Cortex of kidney (tissue), 1 donor: ENCODE results near the gene HOMER2.

Source experiments
- DNase-seq: peaks from one replicate; lab custom pipeline; 2025; lab: John Stamatoyannopoulos, UW

Gene HOMER2

DNA sequence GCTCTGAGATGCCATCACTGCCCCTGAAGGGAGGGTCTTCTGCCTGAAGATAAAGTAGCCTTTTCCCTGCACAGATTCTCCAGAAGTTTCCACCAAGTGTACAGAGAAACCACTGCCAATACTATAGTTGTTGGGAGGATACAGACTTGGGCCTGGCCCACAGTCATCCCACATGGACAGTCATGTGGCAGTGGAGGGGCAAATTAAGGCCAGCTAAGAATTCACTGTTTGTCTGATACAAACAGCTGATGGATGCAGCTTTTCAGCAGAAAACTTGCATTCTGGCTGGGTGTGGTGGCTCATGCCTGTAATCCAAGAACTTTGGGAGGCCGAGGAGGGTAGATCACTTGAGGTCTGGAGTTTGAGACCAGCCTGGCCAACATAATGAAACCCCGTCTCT lies 22.1 kb downstream of the HOMER2 start:
- no peak for DNase-seq

DNA sequence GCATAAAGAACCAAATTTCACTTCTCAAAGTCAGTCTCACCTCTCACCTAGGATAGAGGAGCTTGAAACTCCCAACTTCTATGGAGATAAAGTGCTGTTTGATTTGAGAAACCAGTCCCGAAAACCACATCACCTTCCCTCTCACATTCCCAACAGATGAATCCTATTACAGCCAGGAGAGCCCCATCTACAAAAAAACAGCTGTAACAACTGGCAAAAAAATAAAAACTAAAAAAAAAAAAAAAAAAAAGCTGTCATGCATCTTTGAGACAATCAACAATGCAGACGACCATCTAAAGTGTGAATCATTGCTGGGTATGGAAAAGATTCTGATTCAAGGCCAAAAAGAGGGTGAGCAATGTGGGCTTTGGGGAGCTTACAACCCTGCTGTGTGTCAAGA lies 23.8 kb downstream of the HOMER2 start:
- no peak for DNase-seq

DNA sequence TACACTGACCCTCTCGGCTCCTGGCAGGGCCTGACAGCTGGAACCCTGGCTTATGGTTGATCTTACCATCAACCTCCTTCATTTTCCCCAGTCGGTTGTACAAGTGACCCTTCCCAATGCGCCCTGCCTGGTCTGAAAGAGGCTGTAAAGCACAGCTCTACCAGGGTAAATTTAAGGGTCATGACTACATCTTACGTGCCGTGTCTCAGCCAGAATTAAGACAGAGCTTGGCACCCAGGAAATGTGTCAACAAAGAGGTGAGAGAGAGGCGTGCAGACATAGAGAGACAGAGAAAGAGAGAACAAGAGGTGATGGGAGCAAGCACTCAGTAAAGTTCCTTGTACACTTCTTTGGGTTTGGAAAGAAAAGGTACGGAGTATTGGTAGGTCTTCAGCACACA lies 28.8 kb downstream of the HOMER2 start:
- DNase-seq = no peak

DNA sequence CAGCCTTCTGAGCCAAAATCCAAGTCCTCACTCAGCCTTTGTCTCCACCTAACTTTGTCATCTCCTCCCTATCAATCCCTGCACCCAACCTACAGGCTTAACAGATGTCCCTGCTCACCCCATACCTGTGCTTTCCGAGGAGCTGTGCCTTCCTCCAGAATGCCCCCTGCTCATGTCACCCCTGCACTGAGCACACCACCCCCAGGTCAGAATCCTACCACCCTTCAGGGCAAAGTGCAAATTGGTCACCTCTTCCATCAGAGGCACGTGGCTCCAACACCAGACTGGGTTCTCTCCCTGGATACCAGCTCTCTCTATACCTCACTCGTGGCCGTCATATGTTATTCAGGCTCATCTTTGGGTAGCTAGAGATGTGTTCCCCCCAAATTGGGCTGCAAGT lies 29.8 kb downstream of the HOMER2 start:
- DNase-seq = no peak

DNA sequence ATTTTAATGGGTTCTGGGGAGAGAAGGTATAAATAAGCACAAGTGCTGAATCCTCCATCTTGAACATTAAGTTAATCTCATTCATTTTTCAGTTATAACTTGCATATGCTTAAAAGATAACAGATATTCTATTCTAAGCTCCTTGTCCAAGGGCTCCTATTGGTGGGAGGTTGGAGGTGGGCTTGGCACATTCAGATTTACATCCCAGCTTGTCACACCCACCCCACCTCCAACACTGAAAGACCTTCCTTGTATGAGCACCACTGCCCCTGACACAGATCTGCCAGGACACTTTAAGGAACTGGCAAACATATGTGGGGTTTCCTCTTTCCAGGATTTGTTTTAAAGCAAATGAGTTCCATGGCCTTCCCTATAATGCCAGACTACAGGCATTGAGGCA lies 30.6 kb downstream of the HOMER2 start:
- no peak for DNase-seq

DNA sequence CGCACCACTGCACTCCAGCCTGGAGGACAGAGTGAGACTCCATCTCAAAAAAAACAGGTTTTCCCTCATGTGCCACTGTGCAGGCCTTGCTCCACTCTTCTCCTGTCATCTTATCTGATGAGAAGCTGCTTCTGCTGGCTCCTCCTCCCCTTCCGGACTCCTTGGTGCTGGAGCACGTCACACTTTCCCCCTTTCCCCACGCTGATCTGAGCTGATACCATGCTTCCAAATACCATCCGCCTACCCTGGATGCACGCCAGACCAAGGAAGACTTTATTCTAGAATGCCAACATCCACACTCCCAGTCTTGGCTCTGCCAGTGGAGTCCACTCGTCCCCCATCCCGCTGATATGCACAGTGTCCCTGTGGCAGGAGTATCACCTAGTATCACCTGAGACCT lies 31.3 kb downstream of the HOMER2 start:
- DNase-seq = no peak

DNA sequence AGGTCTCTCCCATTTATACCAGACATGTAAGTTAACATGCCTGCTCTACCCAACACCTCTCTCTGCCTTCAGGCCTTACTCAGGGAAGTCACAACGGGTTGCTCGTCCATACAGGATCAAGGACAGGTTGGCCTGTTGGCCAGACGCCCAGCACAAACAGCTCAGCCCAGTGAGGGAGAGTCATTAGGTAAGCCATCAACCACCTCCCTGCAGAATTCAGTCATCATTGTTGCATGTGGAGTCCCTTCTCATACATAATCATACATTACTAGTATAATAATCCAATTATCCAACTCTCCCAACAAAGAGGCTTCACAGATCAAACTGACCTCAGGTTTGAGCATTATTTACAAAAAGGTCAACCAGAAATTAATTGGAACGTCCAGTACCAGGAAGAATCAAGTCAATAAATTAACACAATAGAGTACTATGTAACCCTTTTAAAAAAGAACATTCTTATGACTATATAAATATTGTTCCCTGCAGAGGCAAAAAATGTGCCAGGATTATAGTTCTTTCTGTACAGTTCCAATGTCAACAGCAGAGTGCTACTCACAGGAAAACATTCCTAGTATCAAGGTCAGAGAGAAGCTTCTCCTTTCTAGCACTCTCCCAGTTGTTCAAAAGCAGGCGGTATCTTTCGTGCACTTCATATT lies 33.2 kb downstream of the HOMER2 start:
- no peak for DNase-seq

DNA sequence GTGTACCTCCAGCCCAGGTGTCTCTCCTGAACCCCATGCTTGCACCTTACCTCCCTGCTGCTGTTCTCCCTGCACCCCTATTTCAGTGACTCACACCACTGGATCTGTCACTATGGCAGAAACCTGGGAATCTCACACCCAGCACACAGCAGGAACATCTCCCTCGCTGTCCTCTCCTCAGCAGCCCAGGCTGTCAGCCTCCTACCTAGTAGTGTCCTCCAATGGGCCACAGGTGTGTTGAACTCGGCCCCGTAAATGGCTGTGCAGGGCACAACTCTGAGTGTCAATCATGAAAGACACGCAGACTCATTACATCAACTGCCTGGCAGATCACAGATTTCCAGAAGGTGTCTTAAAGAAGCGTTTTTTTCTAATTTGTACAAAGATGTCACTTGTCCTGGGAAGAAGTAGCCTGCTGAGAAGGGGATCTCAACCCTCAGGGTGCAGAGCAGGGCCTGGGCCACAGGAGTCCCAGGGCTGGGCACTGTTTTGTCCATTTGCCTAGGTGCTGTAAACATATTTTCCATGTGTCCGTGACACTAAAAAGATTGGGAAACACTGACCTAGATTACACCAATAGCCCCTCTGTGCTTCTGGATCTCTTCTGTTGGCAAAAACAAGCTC lies 33.8 kb downstream of the HOMER2 start:
- DNase-seq = no peak

DNA sequence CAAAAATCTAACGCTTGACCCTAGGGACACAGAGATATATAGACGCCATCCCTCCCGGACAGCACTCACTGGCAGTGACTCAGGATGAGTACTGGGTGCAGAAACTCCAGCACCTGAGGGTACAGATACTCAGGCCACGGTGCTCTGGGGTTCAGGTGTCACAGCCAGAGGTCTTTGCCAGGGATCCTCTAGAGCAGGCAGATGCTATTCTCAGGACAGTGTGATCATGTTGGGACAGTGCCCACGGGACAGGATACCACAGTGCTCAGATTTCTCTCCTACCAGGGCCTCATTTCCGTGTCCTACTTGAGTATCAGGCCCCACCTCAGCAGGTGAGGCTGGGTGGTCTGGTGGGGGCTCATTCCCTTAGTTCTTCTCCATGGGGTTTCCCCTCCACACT lies 34.4 kb downstream of the HOMER2 start:
- no peak for DNase-seq

DNA sequence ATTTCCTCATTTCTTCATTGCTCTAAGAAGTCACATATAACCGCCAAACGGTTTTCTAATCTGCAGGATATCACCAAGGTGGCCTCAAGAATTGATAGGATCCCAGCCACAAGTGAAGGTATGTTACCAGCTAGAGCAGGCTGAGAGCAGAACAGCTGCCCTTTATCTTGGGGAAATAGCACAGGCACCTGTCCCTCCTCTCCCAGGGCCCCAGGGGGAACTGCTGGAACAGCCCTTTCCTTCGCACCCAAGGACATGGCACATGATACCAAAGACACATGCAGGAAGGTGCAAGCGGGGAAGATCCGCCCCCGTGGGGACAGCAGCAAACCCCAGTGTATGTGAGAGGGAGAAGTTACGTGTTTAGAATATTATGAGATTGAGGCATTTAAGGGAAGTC lies 35.3 kb downstream of the HOMER2 start:
- DNase-seq = no peak

DNA sequence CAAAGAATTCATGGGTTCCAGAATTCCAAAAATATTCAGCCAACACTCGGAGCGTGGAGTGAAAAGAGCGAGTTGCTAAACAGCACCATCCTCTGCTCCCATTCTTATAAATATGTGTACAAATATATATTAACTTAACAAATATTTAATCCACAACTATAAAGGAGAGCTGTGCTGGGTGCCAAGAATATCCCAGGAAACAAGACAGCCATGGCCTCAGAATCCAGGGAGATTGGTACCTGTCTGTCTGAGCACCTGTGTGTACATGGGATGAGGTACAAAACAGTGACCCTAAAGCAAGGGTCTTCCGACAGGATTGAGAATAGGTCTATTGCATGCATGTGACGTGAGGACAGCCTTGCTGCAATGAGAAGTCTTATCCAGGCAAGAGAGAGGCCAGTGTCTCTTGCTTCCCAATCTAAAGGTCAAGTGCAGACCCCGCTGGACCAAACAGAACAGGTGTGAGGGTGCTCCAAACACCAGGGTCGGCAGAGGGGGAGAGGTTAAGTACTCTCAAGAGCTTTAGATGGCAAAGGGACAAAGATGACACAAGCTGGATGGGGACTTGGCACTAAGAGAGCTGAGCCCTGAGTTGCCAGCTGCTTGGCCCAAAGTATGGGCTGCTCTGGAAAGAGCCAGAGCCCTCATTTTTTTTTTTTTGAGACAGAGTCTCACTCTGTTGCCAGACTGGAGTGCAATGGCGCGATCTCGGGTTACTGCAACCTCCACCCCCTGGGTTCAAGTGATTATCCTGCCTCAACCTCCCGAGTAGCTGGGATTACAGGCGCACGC lies 36.2 kb downstream of the HOMER2 start:
- DNase-seq = no peak

DNA sequence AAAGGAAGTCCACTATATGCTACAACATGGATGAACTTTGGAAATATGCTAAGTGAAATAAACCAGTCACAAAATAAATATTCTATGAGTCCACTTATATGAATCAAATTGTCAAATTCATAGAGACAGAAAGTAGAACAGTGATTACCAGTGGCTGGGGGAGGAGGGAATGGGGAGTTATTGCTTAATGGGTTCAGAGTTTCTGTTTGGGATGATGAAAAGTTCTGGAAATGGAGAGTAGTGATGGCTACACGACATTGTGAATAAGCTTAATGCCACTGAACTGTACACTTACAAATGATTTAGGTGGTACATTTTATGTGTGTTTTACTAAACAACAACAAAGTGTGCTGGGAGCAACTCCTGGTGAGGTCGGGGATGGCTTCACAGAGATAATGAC lies 38.1 kb downstream of the HOMER2 start:
- DNase-seq = no peak

DNA sequence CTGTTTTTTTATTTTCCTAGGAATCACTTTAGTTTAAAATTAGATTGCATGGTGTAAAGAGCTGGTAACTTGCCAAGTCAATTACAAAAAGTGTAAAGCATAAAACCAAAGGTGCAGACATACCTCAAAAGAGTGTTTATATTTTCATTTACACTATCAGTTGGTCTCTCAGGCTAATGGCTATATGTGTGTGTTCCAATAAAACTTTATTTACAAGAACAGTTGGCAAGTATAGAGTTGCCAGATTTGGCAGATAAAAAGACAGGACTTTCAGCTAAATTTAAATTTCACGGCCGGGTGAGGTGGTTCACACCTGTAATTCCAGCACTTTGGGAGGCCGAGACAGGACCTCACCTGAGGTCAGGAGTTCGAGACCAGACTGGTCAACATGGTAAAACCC lies 41.1 kb downstream of the HOMER2 start:
- no peak for DNase-seq

DNA sequence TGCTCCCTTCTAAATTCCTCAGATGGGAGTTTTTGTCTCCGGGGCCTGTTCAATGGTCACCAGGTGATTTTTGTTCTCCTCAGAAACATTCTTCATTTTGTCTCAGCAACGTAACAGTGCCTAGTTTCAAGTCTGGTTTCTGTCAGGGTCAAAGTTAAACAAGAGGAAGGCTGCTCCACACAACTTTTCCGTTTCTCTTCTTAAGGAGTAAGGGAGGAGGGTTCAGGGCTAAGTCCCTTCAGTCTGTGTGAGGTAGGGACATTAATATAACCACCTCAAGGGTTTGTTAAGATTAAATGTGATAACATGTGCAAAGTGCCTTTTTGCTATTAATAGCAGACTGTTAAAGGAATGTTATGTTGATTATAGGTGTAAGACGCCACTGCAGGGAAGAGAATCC lies 41.8 kb downstream of the HOMER2 start:
- no peak for DNase-seq

DNA sequence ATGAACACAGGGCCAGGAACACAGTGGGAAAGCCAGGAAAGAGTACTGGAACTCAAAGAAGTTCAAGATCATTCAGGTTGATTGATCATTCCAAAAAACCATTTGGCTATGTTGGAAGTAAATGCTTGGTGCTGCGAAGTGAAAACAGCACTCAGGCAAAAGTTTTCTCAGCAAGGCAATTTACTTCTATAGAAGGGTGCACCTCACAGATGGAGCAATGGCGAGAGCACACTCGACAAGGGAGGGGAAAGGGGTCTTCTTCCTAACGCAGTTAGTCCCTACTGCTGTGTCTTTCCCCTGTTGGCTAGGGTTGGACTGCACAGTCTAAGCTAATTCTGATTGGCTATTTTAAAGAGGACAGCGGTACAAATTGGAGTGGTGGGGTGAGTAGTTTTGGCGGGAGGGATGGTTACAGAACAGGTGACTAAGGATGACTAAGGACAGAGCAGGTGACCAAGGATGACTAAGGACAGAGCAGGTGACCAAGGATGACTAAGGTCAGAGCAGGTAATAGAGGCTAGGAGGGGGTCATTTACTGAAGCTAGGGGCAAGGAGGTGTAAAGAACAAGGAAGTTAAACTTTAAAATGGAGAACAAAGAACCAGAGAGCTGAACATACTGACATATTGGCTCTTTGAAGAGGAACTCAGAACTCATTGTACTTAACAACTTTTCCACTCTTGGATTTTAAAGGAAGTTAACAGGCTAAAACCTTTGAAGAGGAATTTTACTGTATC lies 43.3 kb downstream of the HOMER2 start:
- DNase-seq = no peak

DNA sequence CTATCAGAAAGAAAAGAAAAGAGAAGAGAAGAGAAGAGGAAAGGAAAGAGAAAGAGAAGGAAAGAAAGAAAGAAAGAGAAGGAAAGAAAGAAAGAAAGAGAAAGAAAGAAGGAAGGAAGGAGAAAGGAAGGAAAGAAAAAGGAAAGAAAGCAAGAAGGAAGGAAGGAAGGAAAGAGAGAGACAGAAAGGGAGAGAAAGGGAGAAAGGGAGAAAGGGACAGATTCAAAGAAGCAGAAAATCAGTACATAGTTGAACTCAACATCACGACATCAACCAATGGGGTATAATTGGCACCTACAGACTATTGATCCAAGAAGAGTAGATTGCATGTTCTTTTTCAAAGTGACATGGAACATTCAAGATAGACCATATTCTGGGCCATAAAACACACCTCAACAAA lies 45.2 kb downstream of the HOMER2 start:
- no peak for DNase-seq

DNA sequence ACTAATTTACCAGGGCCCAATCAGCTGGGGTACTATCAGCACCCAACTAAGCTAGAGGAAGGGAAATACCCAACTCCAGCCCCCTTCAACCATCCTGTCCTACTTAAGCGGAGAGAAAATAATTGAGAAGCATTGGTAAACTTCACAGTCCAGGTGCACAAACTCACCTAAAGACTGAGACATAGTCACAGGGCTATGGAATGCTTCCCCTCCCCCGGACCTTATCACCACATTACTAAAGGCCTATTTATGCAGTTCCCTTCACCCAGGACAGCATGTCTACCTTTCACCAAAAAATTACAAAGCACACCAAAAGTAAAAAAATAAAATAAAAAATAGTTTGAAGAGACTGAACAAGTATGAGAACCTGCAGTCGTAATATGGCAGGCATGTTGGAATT lies 47.9 kb downstream of the HOMER2 start:
- no peak for DNase-seq

DNA sequence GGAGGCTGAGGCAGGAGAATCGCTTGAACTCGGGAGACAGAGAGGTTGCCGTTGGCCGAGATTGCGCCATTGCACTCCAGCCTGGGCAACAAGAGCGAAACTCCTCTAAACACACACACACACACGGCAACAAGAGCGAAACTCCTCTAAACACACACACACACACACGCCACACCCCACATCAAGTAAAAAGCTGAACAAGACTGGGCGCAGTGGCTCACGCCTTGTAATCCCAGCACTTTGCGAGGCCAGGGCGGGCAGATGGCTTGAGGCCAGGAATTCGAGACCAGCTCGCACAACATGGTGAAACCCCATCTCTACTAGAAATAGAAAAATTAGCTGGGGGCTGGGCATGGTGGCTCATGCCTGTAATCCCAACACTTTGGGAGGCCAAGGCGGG lies 49.0 kb downstream of the HOMER2 start:
- no peak for DNase-seq

DNA sequence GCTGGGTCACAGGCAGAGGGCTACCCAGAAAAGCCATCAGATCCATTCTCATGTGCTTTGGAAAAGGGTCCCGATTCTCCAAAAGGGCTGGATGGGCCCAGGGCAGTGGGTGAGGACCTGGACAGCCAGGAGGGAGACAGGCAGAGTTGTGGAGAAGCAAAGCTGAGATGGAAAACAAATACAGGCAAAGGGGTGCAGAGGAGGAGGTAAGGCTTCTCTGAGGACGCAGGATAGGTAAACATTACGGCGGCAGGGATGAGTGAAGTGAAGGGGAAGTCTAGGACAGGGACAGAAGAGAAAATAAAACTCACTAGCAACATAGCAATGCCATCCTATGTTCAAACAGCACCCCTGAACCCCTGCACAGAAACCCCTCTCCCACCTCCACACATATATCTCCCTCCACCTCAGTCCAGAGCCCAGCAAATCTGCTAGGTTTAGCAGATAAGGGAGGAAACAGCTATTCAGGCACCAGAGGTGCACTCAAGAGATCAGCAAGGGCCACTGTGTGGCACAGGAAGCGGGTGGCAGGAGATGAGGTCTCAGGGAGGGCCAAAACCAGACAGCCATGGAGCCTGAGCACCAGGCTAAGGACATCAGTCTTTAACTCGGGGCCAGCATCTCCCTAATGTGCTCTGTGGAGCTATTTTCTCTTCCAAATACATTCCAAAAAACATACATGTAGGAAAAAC lies 51.3 kb downstream of the HOMER2 start:
- no peak for DNase-seq

DNA sequence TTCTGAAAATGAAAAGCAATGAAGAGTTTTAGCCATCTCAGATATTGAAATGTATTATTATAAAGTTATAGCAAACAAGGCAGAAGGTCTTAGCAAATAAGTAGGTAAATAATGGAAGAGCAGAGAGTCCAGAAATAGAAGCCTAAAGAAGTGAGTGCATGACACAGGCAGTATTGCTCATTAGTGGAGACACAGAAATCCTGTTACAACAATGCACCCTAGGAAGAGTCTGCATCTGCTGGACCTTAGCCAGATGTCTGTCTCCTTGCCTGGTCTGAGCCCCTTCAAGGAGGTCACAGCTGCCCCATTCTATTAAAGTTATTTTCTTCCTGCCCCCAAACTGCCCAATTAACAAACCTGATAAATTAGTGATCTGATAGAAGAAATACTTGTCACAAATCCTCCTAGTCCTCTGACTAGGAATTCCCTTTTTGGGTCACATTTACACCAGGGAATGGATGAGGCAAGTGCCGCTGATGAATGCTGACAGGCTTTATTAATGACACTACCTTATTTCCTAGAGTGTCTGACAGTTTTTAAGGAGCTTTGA lies 51.9 kb downstream of the HOMER2 start:
- no peak for DNase-seq

DNA sequence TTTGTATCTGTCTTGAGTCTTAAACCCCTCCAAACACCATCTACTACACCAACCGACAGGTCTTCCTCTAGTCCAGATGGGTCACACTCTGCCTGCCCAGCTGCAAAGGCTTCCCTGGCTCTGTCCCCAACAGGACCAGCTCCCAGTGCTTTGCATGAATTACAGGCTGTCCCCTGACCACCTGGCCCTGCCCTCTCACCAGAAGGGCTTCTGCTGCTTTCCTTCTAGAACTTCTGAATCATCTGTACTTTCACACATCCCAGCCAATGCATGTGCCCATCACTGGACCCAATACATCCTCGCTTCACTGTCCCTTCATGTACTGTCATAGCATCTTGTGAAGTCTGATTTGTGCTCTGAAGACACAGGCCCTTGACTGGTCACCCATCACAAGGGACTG lies 53.6 kb downstream of the HOMER2 start:
- DNase-seq = no peak

DNA sequence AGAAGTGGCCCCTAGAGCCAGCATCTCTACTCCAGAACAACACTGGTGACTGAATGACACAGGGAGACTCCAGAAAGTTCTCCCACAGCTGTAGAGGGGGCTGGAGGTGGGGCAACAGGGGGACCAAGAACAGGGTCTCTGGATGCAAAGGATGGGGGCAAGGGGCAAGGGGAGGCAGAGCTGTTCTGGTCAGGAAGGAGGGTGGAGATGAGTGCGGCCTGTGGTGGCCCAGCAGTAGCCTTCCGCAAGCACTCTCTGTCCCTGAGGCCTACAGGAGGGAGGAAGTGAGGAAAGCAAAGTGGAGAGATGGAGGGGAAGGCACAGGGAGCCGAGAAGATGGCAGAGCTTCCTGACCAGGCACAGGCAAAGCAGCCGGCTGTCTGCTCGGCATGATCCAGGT lies 56.5 kb downstream of the HOMER2 start:
- DNase-seq = no peak
